ENCODE measurements around the gene PDE4B.
A peak's percentile ranks its signal among the peaks of the same experiment; 100 is the strongest.

PDE4B gene

GRCh38 chr1:66271216-66271903 lies 478.7 kb downstream of the PDE4B start:
- DNase-seq, result peak; percentile 92

- no peak for DNase-seq
These were observed 479.2 kb downstream of the PDE4B start for GRCh38 chr1:66271904-66272254.

DNA sequence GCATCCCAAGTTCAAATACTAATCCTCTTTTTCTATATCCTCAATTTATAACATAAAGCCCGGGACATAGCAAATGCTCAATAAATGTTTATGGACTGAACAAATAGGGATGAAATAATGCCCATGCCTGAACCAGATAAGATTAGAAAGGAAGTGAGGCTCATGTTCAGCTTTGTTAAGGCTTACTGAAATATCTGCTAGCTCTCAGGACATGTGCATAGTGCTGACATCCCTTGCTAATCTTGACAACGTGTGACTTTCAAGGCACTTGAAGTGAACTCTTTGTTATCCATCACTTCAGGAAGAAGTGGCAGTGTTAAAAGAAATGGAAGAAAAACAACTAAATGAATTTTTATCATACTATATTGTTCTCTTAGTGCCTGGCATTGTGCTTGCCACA lies 481.0 kb downstream of the PDE4B start:
- DNase-seq, result no peak

- DNase-seq, result no peak
These were observed 481.9 kb downstream of the PDE4B start for GRCh38 chr1:66274634-66275033.

DNA sequence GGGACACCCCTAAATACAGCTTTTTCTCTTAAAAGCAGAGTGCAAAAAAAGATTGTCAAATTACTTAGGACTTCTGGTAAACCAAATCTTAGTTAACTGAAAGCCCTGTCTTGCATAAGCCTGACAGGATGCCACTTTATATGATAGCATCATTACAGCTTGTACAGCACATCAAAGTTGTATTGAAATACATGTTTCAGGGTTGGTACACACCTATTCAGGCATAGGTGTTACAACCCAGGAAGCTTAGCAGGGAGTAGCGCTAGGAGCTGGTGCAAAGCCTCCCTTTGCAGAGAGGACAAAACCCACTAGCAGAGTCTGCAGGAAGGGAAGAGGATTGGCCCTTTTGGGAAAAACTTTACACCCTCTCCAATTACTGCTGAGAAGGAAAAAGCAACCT lies 482.4 kb downstream of the PDE4B start:
- no peak for DNase-seq

DNA sequence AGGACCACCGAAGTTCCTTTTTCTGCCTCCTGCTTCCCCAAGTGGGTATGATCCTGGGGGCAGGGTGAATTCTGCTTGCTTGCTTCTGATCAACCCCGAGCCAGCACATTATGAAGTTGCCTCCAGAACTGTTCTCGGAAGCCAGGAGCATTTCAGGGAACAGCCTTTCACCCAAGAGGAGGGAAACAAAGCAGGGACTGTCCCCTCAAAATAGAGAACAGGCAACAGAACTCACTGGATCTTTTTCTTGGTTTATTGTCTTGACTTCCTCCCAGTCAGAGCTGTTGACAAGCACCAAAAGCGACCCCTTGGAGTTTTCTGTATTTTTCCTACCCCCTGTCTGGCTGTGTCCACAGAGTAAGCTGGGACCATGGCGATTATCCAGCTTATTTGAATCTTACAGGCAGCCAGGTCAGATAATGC lies 482.9 kb downstream of the PDE4B start:
- no peak for DNase-seq

DNA sequence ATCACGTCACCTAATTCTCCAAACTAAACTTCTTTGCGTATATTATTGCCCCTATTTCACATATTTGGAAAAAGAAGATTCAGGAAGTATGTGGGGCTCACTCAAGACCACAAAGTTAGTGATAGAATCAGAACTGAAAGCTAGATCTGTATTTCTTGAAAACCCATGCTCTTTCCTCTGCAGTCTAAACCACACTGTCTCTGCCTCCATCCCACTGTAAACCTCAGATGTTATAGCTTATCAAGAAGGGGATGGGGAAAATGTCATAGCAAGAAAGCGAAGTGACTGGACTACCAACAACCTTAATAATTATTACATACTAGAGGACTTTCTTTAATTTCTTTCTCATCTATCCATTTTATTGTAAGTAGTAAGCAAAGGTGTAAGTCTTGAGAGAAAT lies 483.5 kb downstream of the PDE4B start:
- no peak for DNase-seq

- peak; percentile 58 for DNase-seq
These were observed 485.7 kb downstream of the PDE4B start for GRCh38 chr1:66278260-66279021.

GRCh38 chr1:66281808-66282207 lies 489.1 kb downstream of the PDE4B start:
- DNase-seq, result no peak

DNA sequence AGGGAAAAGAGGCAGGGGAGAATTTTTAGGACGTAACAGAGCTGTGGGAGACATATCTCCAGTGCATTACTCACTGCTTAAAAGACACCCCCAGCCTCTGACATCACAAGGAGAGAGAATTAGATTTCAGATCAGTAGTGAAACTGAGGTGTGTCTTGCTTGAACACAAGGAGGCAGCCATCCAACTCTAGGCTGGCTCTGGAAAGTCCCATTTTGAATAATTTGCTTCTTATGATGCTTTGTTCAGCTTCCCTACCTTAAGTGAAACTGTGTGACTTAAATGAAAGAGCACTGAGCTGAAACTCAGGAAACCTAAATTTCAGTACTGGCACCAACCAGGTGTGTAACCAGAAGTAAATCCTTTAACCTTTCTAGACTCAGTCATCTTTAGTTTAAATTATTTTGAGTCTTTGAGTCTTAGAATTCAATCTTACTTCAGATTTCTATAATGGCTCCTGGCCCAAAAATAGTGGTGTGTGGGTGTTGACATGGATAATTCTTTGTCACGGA lies 489.7 kb downstream of the PDE4B start:
- no peak for DNase-seq

GRCh38 chr1:66282891-66283621 lies 490.4 kb downstream of the PDE4B start:
- DNase-seq, result no peak

GRCh38 chr1:66283622-66284041 lies 490.9 kb downstream of the PDE4B start:
- DNase-seq, result no peak

- DNase-seq, result no peak
These were observed 492.1 kb downstream of the PDE4B start for GRCh38 chr1:66284746-66285145.

- DNase-seq, result no peak
These were observed 493.0 kb downstream of the PDE4B start for GRCh38 chr1:66285618-66286270.

GRCh38 chr1:66286307-66286706 lies 493.6 kb downstream of the PDE4B start:
- DNase-seq, result no peak

DNA sequence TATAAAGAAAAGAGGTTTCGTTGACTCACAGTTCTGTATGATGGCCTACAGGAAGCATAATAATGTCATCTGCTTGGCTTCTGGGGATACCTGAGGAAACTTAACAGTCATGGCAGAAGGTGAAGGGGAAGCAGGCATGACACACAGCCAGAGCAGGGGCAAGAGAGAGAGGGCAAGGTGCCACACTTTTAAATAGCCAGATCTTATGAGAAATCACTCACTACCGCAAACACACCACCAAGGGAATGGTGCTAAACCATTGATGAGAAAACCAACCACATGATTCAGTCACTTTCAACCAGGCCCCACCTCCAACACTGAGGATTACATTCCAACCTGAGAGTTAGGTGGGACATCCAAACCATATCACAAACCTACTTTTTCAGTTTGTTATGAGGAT lies 495.4 kb downstream of the PDE4B start:
- DNase-seq, result no peak

DNA sequence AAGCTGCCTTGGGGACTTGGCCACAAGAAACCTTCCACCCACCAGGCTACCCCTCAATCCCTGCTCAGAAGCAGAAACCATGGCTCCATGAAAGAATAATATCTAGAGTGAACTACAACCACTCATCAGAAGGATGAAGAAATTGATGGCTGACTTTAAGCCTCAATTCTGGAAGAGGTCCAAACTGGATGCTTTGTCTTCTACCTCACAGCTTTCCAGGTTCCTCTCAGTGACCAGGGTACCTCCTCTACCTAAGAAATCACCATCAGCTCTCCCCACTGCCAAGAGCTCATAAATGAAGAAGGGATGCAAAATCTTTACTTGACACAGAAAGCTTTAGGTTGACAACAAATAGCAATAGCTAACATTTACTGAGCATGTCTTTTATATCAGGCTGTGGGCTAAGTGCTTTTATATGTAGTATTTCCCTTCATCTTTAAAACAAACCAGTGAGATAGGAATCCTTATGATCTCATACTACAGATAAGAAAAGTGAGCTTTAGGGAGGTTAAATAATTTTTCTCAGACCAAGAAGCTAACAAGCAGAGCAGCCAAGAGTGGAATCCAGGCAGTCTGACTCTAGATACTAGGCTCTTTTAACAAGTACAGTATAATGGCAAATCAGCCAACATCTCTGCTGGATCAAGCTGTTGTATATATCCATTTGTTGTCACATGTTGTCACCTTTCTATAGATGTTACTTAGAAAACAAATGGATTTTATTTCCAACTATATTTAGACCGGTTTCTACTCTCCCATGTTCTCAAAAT lies 498.3 kb downstream of the PDE4B start:
- no peak for DNase-seq

DNA sequence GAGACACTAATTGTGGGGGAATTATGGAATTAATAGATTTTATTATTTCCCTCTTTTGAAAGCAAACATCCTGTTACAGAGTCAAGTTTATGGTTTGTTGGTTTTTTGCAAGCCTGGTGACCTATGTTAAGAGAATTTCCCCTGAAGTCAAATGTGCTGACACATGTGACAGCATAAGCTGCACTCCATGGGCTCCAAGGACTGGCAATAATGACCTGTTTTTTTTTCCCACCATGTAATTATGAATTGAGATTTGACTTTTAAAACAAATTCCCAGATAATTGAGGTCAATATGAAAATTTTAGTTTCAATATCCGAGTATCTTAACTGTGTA lies 498.8 kb downstream of the PDE4B start:
- no peak for DNase-seq

- no peak for DNase-seq
These were observed 499.6 kb downstream of the PDE4B start for GRCh38 chr1:66292305-66292704.

- DNase-seq, result no peak
These were observed 500.2 kb downstream of the PDE4B start for GRCh38 chr1:66292944-66293343.

- no peak for DNase-seq
These were observed 502.1 kb downstream of the PDE4B start for GRCh38 chr1:66294707-66295370.

- no peak for DNase-seq
These were observed 503.1 kb downstream of the PDE4B start for GRCh38 chr1:66295803-66296202.
